HG03460 (cell line): Measurements from ENCODE around the gene SPSB3.
"Not testable (repeated sequence)": the region's sequence is repeated elsewhere in the genome, so short reads cannot be mapped to it uniquely, and the experiment has no call there.

ENCODE experiments used
- ATAC-seq: cut with Tn5 transposase; IDR thresholded peaks from one replicate; pipeline ENCODE4 v1.9.1; 2021; ENCODE audit not compliant: unreplicated experiment

The SPSB3 gene

GRCh38 chr16:1817276-1817589 is 34.9 kb upstream of the SPSB3 start:
- ATAC-seq: no peak

GRCh38 chr16:1816396-1817275 is 34.3 kb upstream of the SPSB3 start:
- no peak for ATAC-seq

GRCh38 chr16:1815461-1815860 is 33.1 kb upstream of the SPSB3 start:
- ATAC-seq: no peak

GRCh38 chr16:1812732-1813163 is 30.4 kb upstream of the SPSB3 start:
- ATAC-seq: no peak

GRCh38 chr16:1810536-1810935 is 28.2 kb upstream of the SPSB3 start:
- ATAC-seq: no peak

GRCh38 chr16:1810106-1810505 is 27.7 kb upstream of the SPSB3 start:
- ATAC-seq: no peak

- ATAC-seq: no peak
These were observed 27.0 kb upstream of the SPSB3 start for GRCh38 chr16:1809281-1809801.

- ATAC-seq: no peak
These were observed 26.3 kb upstream of the SPSB3 start for GRCh38 chr16:1808691-1809090.

GRCh38 chr16:1807626-1808025 is 25.3 kb upstream of the SPSB3 start:
- ATAC-seq: no peak

GRCh38 chr16:1800701-1801100 is 18.3 kb upstream of the SPSB3 start:
- ATAC-seq: no peak

- not testable (repeated sequence) for ATAC-seq
These were observed 16.9 kb upstream of the SPSB3 start for GRCh38 chr16:1799263-1799662.

GRCh38 chr16:1794908-1795666 is 12.7 kb upstream of the SPSB3 start:
- ATAC-seq: no peak

- no peak for ATAC-seq
These were observed 12.0 kb upstream of the SPSB3 start for GRCh38 chr16:1794221-1794871.

GRCh38 chr16:1793578-1794220 is 11.3 kb upstream of the SPSB3 start, which contains the start of gene IGFALS:
IGFALS (minus strand) TSS chr16:1793705; CDS start chr16:1793652, 53 bp downstream.
- no peak for ATAC-seq

- ATAC-seq: no peak
These were observed 10.6 kb upstream of the SPSB3 start for GRCh38 chr16:1792836-1793577.

GRCh38 chr16:1791943-1792812 is 9.8 kb upstream of the SPSB3 start:
- ATAC-seq: no peak

GRCh38 chr16:1791256-1791942 is 9.0 kb upstream of the SPSB3 start:
- ATAC-seq: no peak

- ATAC-seq: no peak
These were observed 8.4 kb upstream of the SPSB3 start for GRCh38 chr16:1790611-1791255.
